ENCODE results near the gene MCEMP1.

Gene MCEMP1

GRCh38 chr19:7676854-7677253 lies at the start of gene MCEMP1:
Gene MCEMP1 (plus strand): TSS chr19:7677090. CDS start chr19:7677121, 31 bp downstream.
- no peak for DNase-seq

- no peak for DNase-seq
Observed at GRCh38 chr19:7627166-7627565, 49.7 kb upstream of the MCEMP1 start.

- DNase-seq, result no peak
Observed at GRCh38 chr19:7628589-7629311, 48.1 kb upstream of the MCEMP1 start.

GRCh38 chr19:7629347-7630054 lies 47.4 kb upstream of the MCEMP1 start, which contains the start of the genes PET100 and XAB2:
Gene PET100 (plus strand): TSS chr19:7629793. CDS start chr19:7629834, 41 bp downstream.
Gene XAB2 (minus strand): TSS chr19:7629545. CDS start chr19:7629527, 18 bp downstream.
- peak; percentile 88 for DNase-seq

DNA sequence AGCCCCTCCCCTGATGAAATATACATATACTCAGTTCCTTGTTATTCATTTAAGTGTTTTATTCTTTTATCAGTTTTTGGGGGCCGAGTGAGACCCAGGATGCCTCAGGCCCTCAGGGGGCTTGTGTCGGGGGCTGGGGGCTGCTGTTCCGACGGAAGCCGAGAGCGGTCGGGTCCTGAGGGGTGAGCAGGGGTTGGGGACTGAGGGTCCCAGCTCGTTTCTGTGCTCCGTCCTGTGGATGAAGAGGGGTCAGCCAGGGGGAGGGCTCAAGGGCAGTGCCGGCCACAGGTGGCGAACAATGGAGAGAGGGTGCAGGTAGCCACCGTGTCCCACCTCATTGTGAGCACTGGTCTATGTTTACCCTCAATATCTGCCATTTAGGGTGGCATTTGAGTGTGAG lies 45.3 kb upstream of the MCEMP1 start:
- no peak for DNase-seq

GRCh38 chr19:7632340-7633203 lies 44.3 kb upstream of the MCEMP1 start:
- DNase-seq, result no peak

DNA sequence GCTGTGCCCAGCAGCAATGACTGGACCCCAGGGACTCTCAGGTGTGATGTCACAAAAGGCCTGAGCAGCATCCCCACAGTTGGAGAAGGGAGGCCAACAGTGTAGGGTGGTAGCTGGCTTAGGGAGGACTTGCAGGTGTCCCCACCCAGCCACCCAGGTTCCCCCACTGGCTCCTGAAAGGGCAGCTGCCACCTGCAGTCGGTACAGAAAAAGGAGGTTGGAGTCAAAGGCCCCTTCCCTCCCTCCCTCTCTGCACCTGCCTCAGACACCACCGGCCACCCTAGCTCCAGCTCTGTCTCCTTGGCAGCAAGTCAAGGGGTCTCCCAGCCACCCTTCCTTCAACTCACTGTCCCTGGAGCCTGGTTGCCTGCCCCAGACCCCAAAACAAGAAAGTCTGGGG lies 43.2 kb upstream of the MCEMP1 start, which contains the start of gene PCP2:
Gene PCP2 (minus strand): TSS at position 22 of the 400 bp plus-strand sequence. CDS start 262 bp downstream, outside the sequence.
- no peak for DNase-seq

- no peak for DNase-seq
Observed at GRCh38 chr19:7635670-7636069, 41.2 kb upstream of the MCEMP1 start.

DNA sequence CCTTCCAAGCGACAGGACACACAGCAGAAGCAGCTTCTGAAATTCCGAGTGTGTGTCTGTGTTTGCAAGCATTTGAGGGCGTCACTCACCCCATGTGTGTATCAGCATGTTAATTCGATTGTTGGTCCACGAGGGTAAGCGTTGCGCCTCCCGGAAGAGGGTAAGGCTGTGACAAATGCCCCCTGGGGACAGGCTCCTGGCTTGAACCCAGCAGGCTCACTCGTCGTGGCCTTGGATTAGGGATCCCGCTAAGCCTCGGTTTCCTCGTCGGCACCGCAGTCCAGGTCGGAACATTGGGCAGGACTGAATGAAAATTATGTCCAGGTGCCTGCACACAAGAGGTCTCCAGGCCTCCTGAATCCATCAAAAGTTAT lies 40.6 kb upstream of the MCEMP1 start:
- no peak for DNase-seq

DNA sequence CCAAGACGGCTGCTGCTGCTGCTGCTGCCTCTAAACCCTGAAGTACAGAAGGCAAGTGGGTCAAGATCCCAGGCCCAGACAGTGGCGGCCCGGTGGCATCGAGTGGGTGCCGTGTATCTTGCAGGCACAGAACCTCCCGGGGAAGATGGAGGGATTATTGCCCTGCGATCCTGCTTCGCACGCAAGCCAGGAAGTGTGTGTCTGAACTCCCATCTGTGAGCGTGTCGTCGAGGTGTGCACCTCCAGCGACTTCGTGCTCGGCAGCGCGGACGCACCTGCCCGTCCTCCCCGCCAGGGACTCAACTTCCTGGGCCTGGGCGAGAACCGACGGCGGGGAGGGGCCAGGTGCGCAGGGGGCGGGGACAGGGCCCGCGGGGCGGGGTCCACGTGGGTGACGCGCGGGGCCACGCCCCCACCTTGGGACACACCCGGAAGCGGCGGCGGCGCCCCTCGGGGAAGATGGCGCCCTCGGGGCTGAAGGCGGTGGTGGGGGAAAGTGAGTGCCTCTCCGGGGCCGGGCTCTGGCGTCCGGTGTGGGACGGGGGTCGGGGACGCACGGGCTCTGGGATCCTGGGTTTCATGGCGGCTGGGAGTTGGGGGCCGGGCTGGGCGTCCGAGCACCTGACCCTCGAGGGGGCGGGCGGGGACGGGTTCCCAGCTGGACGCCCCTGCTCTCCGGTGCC lies 40.1 kb upstream of the MCEMP1 start, which contains the start of gene STXBP2:
Gene STXBP2 (plus strand): TSS at position 420 of the 683 bp plus-strand sequence. CDS start 40 bp downstream, at position 460.
- DNase-seq, result peak; percentile 92

DNA sequence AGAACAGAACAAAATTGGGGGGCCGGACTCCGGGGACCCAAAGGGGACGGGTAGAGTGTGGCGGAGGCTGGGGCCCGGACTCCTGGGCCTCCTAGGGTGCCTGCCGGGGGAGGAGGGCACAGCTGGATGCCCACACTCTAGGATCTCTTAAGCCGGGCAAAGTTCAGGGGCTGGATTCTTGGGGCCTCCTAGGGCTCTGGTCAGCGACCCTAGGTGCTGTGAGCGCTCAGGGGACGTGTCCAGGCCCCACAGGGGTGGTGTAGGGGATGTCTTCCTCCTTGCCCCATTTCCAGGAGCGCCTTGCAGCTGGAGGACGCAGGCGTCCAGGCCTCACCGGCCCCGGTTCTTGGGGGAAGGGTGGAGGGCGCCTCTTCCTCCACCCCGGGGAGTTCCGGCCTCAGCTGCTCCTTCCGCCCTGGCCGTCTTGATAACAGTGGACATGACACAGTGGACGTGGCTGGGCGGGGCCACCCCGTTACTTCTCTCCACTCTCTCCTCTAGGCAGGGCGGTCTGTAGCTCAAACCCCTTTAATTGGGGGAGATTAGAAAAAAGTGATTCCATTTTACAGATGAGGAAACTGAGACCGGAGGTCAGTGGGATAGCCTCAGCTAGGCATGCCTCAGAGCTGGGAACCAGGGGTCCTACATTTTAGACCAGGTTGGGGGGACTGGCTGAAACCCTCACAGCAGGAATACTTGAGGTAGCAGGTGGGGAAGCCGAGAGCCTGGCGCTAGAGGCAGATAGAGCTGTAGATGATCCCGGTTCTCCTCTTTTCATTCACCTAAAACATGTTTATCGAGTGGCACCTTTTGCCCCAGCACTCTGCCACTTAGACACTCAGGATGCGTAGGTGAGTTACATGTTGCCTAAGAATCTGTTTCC lies 39.3 kb upstream of the MCEMP1 start:
- DNase-seq, result no peak

DNA sequence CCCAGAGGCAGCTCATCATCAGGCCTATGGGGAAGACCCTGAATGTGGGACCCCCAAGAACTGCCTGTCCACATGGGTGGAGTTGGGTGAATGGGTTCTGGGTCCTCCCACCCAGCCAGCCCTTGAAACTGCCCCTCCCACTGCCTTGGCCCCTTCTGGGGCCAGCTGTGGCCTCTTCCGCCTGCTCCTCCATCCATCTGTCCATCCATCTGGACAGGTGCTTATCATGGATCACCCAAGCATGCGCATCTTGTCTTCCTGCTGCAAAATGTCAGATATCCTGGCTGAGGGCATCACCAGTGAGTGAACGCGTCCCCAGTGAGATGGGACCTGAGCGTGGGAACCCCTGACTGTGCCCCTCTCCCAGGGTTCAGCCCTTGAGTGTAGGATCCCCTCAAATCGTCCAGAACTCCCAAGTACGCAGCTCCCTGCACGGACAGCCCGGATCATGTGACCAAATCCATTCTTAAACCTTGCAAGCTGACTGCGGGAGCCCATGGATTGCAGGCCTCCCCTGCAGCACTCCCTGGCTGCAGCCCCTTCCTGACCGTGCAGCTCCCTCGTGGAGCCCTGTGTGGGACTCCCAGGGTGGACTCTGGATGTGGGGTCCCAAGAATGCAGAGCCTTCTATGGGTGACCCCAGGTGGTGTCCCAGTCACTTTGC lies 38.0 kb upstream of the MCEMP1 start:
- DNase-seq, result no peak

DNA sequence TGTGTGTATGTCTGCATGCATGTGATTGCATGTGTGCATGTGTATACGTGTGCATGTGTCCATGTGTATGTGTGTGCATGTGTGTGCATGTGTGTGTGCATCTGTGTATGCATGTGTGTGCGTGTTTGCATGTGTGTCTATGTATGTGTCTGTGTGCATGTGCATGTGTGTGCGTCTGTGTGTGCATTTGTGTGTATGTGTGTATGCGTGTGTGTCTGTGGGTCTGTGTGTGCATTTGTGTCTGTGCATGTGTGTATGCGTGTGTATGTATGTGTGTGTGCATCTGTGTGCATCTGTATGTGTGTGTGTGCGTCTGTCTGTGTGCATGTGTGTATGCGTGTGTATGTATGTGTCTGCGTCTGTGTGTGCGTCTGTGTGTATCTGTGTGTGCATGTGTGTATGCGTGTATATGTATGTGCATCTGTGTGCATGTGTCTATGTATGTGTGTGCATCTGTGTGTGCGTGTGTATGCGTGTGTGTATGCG lies 37.0 kb upstream of the MCEMP1 start:
- no peak for DNase-seq

GRCh38 chr19:7640803-7641202 lies 36.1 kb upstream of the MCEMP1 start:
- DNase-seq, result no peak

DNA sequence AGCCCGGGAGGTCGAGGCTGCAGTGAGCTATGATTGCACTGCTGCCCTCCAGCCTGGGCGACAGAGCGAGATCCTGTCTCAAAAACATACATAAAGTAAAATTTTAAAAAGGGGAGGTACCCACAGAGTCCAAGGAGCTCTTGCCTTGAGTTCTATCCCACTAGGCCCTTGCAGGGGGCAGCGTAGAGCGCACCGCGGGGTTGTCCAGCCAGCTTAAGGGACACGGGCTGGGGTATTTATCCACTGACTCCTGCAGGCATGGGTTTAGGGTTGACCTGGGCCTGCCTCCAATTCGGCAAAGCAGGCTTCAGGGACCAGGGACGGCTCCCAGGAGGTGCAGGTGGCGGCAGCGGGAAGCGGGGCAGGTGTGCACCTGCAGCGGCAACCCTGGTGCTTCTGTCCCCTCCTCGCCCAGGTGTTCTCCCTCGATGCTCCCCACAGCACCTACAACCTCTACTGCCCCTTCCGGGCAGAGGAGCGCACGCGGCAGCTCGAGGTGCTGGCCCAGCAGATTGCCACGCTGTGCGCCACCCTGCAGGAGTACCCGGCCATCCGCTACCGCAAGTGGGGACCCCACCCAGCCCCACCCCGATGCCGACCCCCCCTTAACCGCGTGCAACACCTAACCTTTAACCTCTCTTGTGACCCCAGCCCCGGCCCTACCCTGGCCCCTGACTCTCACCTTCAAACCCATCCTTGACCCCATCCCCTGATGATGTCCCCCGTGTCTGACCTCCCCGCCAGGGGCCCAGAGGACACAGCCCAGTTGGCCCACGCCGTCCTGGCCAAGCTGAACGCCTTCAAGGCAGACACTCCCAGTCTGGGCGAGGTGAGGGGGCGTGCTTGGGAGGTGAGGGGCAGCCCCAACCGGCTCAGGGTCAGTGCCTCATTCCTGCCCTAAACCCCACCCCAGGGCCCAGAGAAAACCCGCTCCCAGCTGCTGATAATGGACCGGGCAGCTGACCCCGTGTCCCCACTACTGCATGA lies 35.3 kb upstream of the MCEMP1 start:
- DNase-seq, result no peak

DNA sequence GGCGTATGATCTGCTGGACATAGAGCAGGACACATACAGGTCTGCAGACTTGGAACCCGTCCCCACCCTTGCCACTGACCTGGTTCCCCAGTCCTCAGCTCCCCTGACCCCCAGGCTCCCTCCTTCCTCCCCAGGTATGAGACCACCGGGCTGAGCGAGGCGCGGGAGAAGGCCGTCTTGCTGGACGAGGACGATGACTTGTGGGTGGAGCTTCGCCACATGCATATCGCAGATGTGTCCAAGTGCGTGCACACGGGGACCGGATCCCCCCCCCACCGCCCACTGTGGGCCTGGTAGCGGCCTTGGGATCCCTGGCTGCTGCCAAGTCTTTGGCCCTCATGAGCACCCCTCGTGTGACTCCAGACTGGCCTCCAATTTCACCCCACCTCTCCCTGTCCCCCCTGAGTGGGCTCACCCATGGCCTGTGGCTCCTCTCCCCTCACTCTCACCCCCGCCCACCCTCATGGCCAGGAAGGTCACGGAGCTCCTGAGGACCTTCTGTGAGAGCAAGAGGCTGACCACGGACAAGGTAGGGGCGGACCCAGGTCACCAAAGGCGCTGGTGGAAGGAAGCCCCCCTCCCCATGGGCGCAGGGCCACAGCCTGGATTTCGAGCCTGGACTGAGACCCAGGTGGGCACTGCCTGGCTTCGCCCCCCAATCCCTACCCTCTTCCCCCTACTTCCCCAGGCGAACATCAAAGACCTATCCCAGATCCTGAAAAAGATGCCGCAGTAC lies 34.4 kb upstream of the MCEMP1 start:
- no peak for DNase-seq

GRCh38 chr19:7643031-7643415 lies 33.9 kb upstream of the MCEMP1 start:
- no peak for DNase-seq
